ENCODE results near the gene VAMP2.

VAMP2 gene

DNA sequence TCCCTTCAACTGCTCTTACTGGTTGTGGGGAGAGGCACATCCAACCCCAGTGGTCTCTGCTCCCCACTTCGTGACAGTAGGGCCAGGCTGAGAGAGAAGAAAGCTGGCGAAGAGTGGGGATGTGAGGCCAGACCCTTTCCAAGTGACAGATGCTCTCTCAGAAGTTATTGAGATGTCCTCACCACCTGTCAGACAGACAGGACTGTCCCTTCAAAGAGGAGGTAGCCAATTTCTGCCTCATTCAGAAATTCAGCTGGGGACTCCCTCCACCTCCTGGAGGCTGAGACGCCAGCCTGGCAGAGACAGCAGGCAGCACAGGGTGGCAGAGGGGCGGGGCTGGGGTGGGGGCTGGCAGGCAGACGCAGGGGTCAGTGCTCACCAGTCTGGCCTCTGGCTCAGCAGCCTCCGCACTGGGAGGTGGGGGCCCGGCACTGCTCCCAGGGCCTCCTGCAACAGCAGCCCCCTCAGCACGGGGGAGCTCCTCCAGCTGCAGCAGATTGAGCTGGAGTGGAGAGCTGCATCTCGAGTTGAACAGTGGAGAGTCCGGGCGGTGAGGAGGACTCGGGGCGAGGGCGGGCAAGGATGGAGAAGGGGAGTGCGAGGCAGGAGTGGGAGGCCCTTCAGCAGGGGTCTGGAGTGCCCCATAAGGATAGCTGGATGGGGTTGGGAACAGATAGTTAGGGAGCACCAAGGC is 19.7 kb downstream of the VAMP2 start:
- DNase-seq (ENCODE audit: low read depth), result no peak

DNA sequence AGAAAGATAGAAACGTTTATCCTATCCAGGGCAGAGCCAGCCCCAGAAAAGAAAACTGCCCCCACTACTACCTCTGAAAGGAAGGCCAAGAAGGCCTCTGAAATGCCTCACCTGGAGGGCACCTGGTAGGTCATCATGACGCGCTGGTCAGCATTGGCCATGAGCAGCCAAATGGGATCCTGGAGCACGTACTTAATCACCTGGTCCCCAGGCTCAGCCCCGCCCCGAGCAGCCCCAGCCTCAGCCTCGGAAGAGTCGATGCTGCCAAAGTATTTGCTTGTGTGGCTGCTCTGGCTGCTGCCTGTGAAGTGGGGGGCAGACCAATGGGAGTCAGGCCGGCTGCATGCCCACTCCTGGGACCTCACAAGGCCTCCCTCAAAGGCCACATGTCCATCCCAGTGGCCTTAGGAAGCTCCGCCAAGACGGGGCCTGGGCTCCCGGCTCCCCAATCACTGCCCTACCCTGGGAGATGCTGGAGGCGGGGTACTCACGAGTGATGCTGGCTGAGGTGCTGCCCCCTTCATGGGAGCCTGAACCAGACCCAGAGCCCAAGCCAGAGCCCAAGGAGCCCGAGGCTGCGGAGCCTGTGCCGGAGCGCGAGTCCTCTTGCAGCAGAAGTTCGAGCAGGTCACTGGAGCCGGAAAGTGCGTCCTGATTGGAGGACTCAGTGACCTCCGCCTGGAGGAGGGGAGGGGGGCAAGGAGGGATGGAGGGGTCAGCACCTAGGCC is 20.4 kb downstream of the VAMP2 start:
- no peak for DNase-seq (ENCODE audit: low read depth)

DNA sequence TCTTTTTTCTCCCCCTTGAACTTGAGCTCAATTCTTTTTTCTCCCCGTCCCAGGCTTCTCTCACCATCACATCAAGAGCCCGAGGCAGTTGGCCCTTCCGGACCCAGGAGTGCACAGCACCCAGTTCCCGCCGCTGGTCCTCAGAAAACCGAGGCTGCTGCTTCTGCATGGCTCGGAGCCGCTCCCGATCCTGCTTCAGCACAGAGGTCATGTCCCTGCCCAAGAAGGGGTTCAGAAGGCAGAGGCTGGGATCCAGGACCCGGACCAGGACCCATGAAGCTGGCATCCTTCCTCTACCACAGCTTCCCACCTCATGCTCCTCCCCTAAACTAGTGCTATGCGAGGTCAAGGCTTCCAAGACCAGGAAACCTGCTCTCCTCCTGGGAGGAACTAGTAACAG is 21.0 kb downstream of the VAMP2 start:
- DNase-seq (ENCODE audit: low read depth), result no peak

DNA sequence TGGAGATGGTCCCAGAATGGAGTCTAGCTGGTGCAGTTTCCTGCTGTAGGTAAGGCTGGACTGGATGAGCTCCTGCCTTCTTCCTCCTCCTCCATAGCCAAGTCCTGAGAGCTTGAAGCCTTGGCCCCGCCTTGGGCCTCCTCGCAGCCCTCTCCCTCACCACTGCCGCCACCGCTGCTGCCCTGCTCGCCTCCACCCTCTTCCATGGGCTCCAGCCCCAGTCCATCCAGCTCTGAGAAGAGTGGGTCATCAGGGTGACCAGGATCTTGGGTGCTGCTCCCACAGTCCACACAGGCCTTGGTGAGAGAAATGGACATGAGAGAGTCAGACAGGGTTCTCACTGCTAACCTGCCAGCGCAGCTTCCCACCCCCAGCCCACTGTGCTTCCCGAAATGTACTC is 21.7 kb downstream of the VAMP2 start:
- no peak for DNase-seq (ENCODE audit: low read depth)

DNA sequence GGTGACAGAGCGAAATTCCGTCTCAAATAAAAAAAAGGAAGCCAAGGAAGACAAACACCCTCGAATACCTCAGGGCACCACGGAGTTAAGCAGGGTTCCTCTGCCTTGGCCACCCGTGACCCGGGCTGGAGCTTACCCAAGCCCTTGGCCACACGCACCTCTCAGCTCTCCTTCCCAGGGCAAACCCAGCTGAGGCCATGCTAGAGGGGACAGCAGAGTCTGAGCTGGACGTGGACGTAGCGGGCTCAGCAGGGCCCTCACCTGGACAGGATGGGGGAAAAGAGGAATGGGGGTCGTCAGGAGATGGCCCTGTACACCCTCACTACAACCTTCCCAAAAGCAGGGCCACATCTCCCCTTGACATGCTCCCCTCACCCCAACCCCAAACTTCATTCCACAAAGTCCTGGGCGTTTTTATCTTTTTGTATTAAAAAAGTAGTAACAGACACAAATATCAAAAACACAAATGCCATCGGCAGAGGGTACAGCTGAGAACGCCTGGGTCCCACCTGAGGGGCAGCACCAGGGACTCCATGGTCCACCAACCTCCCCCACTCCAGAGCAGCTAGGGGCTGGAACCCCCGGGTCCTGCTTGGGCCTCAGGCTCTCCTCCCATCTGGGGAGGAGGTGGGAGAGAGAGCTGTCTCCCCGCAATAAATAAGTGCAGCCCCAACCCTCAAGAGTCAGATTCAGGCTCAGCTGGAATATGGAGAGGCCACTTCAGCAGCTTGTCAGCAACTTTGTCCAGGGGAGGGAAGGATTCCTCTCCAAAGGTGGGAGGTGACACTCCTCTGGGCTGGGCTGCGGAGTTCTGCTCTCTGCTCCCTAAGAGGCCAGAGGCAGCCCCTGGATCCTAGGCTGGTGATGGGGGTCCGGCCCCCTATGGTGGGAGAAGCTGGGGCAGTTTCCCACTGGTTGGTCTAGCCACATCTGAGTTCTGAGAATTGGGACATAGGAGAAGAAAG is 22.4 kb downstream of the VAMP2 start:
- no peak for DNase-seq (ENCODE audit: low read depth)

DNA sequence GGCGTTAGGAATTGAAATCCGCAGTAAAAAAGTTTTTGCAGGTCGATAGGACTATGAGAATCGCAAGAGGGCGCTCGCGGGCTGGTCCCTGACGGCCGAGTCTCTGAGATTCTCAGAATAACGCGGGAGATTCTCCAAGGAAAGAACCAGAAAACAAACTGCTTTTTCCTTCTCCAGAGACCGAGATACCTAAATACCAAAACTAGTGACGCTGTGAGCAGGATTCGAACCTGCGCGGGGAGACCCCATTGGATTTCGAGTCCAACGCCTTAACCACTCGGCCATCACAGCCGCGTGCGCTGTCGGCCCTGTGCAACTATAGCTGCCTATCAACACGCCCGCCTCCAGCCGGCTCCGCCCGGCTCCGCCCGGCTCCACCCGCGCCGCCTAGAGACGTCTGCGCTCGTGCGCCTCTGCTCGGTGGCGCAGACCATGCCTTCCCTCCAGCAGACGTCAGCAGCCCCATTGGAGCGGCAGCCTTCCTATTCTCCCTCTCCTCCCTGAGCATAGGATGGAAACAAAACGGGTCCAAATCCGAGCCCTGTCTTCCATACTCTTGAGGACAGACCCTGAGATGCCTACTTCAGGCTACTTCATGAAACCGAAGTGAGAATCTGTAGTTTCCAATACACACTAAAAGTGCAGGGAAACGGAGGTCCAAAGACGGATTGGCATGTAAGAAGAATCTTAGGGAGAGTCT is 23.9 kb downstream of the VAMP2 start:
- peak; percentile 95 for DNase-seq (ENCODE audit: low read depth)

DNA sequence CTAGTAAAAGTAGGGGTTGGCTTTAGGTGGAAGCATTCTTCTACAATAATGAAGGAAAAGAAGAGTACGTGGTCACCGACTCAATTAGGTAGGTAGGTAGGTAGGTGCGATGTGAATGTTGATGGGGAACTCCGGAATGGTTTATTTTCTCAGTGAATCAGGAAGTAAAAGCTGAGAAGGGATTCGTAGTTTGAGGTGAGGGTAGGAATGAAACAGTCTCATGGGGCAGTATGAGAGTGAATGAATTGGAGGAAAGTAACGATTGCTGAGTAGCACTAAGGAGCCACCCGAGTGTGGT is 24.4 kb downstream of the VAMP2 start:
- DNase-seq (ENCODE audit: low read depth), result no peak

DNA sequence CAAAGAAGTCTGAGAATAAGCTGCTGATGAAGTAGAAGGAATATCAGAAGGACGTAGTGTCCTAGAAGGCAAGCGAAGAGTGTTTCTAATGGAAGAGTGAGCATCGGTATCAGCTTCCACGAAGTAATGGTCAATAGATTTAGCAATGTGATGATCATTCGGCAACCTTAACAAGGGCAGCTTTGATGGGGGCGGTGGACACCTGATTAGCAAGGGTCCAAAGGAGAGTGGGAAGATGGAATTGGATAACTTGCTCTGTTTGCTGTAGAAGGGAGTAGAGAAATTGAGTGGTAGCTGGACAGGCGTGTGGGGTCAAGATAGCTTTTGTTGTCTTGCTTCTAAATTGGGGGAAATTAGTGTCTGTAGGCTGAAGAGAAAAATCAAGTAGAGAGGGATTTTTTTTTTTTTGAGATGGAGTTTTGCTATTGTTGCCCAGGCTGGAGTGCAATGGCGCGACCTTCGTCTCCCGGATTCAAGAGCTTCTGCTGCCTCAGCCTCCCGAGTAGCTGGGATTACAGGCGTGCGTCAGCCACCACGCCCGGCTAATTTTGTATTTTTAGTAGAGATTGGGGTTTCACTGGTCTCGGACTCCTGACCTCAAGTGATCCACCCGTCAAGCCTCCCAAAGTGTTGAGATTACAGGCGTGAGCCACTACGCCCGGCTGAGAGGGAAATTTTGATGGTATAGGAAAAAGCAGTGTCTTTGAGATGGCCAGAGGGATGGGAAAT is 24.9 kb downstream of the VAMP2 start:
- no peak for DNase-seq (ENCODE audit: low read depth)

DNA sequence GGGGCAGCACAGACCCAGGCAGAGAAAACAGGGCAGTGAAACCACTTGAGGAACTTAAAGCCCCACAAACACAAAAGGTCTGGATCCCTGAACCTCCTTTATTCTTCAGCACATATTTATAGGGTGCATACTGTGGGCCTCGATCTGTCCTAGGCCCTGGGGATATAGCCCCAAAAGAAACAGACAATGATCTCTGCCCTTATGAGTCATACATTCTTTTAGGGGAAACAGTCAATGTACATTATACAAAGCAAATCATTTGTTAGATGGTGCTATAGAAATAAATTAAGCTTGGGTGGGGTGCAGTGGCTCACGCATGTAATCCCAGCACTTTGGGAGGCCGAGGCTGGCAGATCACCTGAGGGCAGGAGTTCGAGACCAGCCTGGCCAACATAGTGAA is 28.8 kb downstream of the VAMP2 start:
- DNase-seq (ENCODE audit: low read depth), result no peak

DNA sequence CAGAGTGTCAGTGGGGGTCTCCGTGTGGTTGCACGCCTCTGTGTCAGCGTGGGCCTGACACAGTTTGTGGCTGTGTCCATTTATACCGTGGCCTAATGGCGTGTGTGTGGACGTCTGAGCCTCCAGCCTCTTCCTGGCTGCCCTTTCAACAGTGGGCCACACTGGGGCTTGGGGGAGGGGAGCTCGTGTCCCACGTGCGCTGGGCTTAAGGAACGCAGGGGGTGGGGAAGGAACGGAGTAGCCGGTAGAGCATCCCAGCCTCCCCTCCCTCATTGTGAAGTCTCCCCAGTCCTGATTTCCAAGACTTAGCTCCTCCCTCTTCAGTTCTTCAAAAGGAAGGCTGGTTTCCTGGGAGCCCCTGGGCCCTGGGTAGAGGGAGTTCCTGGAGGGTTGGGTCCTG is 29.3 kb downstream of the VAMP2 start:
- DNase-seq (ENCODE audit: low read depth), result no peak

DNA sequence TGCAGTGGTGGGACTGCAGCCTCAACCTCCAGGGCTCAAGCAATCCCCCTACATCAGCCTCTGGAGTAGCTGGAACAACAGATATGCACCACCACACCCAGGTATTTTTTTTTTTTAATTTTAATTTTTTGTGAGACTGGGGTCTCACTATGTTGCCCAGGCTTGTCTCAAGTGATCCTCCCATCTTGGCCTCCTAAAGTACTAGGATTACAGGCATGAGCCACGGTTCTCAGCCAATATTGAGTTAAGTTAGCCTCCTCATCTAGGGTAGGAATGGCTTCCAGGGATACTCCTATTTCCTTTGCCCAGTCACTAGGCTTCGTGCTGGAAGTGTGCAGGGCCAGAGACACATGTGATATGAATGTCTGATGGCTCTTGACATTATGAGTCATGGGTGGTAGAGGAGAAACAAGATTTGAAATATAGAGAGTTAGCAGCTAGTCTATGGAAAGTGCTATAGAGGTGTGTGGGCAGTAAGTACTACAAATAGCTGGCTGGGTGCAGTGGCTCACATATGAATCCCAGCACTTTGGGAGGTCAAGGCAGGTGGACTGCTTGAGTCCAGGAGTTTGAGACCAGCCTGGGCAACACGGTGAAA is 30.8 kb downstream of the VAMP2 start:
- no peak for DNase-seq (ENCODE audit: low read depth)

DNA sequence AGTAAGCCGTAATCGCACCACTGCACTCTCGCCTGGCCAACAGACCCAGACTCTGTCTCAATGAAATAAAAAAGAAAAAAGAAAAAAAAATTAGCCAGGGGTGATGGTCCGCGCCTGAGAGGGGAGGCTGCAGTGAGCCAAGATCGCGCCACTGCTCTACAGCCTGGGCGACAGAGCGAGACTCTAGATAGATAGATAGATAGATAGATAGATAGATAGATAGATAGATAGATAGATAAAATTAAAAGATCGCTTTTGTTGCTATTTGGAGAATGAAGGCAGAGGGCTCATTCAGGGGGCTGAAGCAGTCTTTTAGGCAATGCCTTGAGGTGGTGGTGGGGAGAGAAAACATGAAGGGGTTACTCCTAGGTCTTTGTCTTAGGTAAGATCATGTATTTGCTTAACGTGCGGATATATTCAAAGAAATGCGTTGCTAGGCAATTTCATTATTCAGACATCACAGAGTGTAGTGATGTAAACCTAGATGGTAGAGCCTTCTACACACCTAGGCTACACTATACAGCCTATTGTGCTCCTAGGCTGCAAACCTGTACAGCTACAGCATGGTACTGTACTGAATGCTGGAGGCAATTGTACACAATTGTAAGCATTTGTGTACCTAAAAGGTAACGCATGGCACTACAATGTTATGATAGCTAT is 34.5 kb downstream of the VAMP2 start:
- DNase-seq (ENCODE audit: low read depth), result no peak

DNA sequence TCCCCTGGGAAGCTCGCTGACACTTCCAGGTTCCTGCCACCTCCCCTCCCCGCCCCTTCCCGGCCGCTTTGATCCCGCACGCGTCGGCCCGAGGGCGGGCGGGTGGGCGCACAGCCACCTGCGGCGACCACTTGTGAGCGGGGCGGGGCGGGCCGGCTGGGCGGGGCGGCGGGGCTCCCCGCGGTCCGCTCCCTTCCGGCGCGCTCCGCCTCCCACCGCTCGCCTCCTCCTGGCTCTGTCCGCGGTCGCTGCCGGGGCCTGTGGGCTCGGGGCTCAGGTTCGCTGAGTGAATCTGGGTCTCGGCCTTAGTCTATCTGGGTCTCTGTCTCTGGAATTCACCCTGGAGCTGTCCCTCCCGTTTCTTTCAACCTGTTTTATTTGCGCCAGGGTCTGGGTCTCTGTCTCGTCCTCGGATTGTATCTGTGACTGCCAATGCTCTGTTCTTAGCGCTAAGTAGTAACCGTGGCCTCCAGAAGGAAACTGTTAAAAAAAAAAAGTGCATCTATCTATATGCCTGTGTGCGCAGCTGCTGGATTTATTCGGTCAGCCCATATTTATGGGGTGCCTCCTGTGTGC is 36.2 kb downstream of the VAMP2 start:
- DNase-seq (ENCODE audit: low read depth), result peak; percentile 64

DNA sequence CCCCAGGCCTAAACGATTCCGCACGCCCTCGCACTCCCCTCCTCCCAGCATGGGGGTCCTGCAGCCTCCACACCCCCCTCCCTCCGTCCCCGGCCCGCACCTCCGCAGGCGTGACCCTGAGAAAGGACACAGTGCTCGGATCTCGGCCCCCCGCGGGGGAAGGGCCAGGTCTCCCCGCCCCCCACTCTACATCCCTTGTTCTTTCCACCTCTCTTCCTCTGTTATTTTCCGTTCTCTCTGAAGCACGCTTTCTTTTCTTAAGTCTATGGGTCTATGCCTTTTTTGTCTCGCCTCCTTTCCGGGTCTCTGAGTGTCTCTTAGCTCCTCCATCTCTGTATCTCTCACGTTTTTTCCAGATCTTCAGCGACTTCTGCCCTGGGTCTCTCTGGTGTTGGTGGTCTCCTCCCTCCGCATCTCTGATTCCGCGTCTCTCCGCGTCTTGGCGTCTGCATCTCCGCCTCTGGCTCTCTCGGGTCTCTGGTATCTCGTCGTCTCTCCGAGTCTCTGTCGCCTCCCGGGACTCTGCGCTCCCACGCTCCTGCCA is 36.7 kb downstream of the VAMP2 start:
- DNase-seq (ENCODE audit: low read depth), result no peak

DNA sequence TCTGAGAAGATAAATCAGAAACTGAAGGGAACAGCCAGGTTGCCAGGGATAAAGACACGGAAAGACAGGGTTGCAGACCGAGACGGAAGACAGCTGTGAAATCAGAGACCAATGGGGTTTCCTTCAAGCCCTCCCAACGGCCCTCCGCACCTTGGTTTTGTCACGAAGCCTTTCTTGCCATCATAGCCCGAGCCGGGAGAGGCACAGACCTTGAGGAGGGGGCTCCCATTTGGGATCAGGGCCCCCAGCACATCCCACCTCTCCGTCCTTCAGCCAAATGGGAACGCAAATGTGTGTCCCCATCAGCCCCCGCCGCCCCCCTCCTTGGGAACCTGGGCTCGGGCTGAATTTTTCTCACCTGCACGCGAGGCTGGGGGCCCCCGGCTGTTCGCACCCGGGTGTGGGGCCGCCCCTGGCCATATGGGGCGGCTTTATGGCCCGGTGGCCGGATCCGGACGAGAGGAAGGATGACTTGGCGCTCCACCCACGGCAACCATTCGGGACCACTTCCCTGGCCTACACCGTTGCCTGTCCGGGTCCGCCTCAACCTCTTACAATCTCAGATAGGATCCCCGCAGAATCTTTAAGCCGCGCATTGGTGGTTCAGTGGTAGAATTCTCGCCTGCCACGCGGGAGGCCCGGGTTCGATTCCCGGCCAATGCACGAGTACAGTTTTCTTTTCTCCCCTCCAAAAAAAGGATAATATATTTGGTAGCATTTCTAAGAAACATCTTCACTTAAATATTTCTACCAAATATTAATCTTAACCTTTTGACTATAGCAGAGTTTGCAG is 37.4 kb downstream of the VAMP2 start:
- peak; percentile 37 for DNase-seq (ENCODE audit: low read depth)

DNA sequence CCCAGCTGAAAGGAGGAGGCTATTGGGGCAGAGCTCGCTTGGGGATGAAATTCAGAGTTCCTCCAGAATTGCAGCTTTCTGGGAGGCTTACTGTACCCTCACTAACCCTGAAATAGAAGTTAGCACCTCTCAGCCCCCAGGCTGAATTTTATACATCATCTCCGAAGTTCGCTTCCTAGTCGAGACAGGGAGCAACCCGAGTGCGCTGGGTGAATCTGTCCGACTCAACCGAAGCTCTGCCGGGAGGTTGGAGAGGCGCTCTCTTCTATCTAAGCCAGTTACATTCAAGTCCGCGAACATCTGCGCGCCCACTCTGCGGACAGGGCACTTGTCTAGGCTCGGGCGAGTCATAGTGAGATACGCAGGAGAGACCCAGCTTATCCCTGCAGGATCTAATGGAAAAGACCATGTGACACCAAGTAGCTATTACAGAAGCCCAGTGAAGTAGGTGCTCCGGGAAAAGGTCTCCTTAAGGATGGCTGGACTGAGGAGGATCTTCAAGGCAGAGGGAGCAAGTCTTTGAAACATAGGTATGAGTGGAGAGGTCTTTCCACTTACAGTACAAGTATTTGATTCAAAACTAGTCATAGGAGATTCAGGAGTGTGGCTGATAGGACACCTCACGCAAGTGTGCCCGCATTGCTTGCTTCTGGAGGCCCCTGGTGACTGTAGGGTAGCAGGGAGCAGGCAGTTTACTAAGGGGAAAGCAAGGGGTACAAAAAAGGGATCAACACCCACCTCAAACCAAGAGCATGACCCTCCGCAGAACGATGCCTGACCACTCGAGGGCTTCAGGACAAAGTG is 38.2 kb downstream of the VAMP2 start:
- DNase-seq (ENCODE audit: low read depth), result peak; percentile 47

DNA sequence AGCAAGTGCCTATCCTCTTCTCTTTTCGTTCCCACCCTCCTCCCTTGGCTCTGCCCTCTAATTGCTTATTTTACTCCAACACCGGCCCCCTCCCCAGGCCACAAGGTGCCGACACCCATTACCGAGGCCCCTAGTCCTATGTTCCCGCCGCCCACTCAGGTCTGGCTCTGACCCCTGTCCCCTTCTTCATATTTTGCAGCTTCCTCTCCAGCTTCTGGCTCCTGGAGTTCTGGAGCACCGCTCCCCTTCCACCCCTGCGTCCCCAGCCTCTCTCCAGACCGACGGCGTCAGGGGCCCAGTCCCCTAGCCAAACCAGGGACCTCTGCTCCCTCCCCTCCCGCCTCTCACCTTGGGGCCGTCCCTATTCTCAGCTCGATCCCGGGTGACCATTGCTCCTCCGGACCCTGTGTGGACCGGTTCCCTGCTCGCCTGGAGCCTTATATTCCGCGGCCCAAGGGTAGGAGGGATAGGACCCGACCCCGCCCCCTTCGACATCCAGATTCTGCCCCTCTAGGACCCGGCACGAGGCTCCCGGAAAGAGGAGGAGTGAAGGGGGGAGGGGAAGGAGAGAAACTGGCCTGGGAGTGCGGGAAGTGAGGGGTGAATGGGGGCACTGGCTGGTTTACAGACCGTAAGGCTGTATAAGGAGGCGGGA is 38.9 kb downstream of the VAMP2 start, which contains the start of gene HES7:
Gene HES7, minus strand, starts transcription at position 412 of the 655 bp plus-strand sequence. Its CDS starts 22 bp downstream, at position 390.
- DNase-seq (ENCODE audit: low read depth), result no peak
